ENCODE measurements around the gene PLXNA4. TPM values are rescaled to one million over a fixed set of nuclear protein-coding genes. Genes with fewer than 3 reads are reported as not detected.

The PLXNA4 gene
- total RNA-seq, 1 experiment from 2014 or later, result 0.11 TPM

GRCh38 chr7:132100981-132101380 is 475.3 kb downstream of the PLXNA4 start:
- POLR2A ChIA-PET (ENCODE audit: low non-redundant PET), result no interaction called here
- intact Hi-C loops (cut with micrococcal nuclease; ENCODE audit: unreplicated experiment), result no loop called here
- peaks cover 11% of the 10 kb centered on the region for H3K27me3 ChIP-seq (replicated peaks; ENCODE audit: insufficient read depth, low read depth, low read length, poor library complexity)
- H3K36me3 ChIP-seq (ENCODE audit: insufficient read depth, low read length, poor library complexity, severe bottlenecking), result no peaks in the 10 kb centered on the region
- no TSS peak for BruUV-seq (replicated peaks)
- TF ChIP-seq EZH2 (IDR thresholded peaks at IDR 0.05; ENCODE audit: borderline replicate concordance, low read depth, low read length, poor library complexity, severe bottlenecking) (no peak), CTCF (conservative IDR thresholded peaks at IDR 0.05; ENCODE audit: low read depth, low read length) (no peak)
- H3K27ac ChIP-seq (ENCODE audit: low read depth, low read length, poor library complexity, severe bottlenecking), result no peak overlapping the region
- no peak overlapping the region for H3K4me3 ChIP-seq (ENCODE audit: low read depth, low read length, poor library complexity, severe bottlenecking)
- DNase-seq (ENCODE audit: low spot score), result no peak
- no peaks in the 10 kb centered on the region for H3K9me3 ChIP-seq (ENCODE audit: low read depth, low read length, poor library complexity, severe bottlenecking)
- CTCF ChIA-PET, result no interaction called here
- no peaks in the 10 kb centered on the region for H3K4me1 ChIP-seq (ENCODE audit: insufficient read depth, low read length, poor library complexity, severe bottlenecking)

GRCh38 chr7:132100483-132100882 is 475.8 kb downstream of the PLXNA4 start:
- Histone ChIP-seq H3K27me3 (replicated peaks; ENCODE audit: insufficient read depth, low read depth, low read length, poor library complexity) (peaks cover 11% of the 10 kb centered on the region), H3K27ac (ENCODE audit: low read depth, low read length, poor library complexity, severe bottlenecking) (no peak overlapping the region), H3K4me1 (ENCODE audit: insufficient read depth, low read length, poor library complexity, severe bottlenecking) (no peaks in the 10 kb centered on the region), H3K36me3 (ENCODE audit: insufficient read depth, low read length, poor library complexity, severe bottlenecking) (no peaks in the 10 kb centered on the region), H3K9me3 (ENCODE audit: low read depth, low read length, poor library complexity, severe bottlenecking) (no peaks in the 10 kb centered on the region), H3K4me3 (ENCODE audit: low read depth, low read length, poor library complexity, severe bottlenecking) (no peak overlapping the region)
- intact Hi-C loops (cut with micrococcal nuclease; ENCODE audit: unreplicated experiment), result no loop called here
- no peak for DNase-seq (ENCODE audit: low spot score)
- TF ChIP-seq CTCF (conservative IDR thresholded peaks at IDR 0.05; ENCODE audit: low read depth, low read length) (no peak), EZH2 (IDR thresholded peaks at IDR 0.05; ENCODE audit: borderline replicate concordance, low read depth, low read length, poor library complexity, severe bottlenecking) (no peak)
- POLR2A ChIA-PET (ENCODE audit: low non-redundant PET), result no interaction called here
- BruUV-seq (replicated peaks), result no TSS peak
- CTCF ChIA-PET, result no interaction called here

- Histone ChIP-seq H3K9me3 (ENCODE audit: low read depth, low read length, poor library complexity, severe bottlenecking) (no peaks in the 10 kb centered on the region), H3K27me3 (replicated peaks; ENCODE audit: insufficient read depth, low read depth, low read length, poor library complexity) (peaks cover 11% of the 10 kb centered on the region), H3K27ac (ENCODE audit: low read depth, low read length, poor library complexity, severe bottlenecking) (no peak overlapping the region), H3K4me3 (ENCODE audit: low read depth, low read length, poor library complexity, severe bottlenecking) (no peak overlapping the region), H3K4me1 (ENCODE audit: insufficient read depth, low read length, poor library complexity, severe bottlenecking) (no peaks in the 10 kb centered on the region), H3K36me3 (ENCODE audit: insufficient read depth, low read length, poor library complexity, severe bottlenecking) (no peaks in the 10 kb centered on the region)
- ChIA-PET CTCF (no interaction called here), POLR2A (ENCODE audit: low non-redundant PET) (interaction anchor here (0.6 kb wide), 1 partner anchor 67 kb away, joined by 4 read pairs; no protein-coding TSS in a partner anchor)
- no TSS peak for BruUV-seq (replicated peaks)
- DNase-seq (ENCODE audit: low spot score), result no peak
- TF ChIP-seq EZH2 (IDR thresholded peaks at IDR 0.05; ENCODE audit: borderline replicate concordance, low read depth, low read length, poor library complexity, severe bottlenecking) (no peak), CTCF (conservative IDR thresholded peaks at IDR 0.05; ENCODE audit: low read depth, low read length) (no peak)
- intact Hi-C loops (cut with micrococcal nuclease; ENCODE audit: unreplicated experiment), result no loop called here
Observed at GRCh38 chr7:132099163-132099562, 477.1 kb downstream of the PLXNA4 start.

Measured in A673 (cell line).